GM21381 (cell line): ENCODE measurements around the gene ABHD16A.
A peak's percentile ranks its signal among the peaks of the same experiment; 100 is the strongest.

Experiments
- ATAC-seq: cut with Tn5 transposase; IDR thresholded peaks from one replicate; pipeline ENCODE4 v1.9.1; 2021; ENCODE audit warnings: mild to moderate bottlenecking, moderate library complexity; ENCODE audit not compliant: unreplicated experiment

Gene ABHD16A

GRCh38 chr6:31690231-31691077 is 12.7 kb downstream of the ABHD16A start:
- ATAC-seq: no peak

DNA sequence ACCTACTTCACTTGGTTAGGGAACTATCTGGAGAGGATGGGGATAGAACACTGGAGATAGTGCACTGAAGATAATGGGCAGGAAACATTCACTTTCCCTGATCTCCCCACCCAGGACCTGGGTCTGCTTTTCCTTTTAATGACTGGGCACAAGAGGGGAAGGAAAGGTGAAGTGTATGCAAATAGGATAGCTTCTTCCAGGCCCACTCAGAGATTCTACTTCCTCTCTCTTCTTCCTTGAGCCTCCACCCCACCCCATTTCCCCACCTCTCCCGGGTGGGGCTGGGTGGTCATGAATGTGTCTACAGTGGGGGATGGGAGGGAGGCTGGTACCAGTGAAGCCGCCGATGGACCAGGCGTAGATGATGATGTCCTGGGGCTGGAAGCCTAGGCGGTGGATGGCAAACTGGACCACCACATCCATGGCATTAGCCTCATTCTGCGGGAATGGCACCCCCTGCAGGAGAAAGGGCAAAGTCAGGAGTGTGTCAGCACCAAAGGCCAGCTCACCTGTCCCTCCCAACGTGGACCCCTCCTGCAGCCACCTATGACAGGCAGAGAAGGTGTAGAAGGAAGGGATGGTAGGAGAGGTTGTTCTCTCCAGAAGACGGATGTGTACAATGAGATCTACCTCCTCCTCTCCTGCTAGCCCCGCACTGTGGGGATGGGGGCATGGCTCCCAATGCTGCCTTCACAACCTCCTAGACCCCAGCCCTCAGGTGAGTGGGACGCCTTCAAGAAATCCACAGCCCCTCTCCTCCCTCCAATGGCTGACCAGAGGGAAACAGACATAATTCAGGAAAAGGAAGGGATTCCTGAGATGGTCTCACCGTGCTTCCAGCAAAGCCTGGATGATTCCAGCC is 13.6 kb downstream of the ABHD16A start:
- ATAC-seq: no peak

DNA sequence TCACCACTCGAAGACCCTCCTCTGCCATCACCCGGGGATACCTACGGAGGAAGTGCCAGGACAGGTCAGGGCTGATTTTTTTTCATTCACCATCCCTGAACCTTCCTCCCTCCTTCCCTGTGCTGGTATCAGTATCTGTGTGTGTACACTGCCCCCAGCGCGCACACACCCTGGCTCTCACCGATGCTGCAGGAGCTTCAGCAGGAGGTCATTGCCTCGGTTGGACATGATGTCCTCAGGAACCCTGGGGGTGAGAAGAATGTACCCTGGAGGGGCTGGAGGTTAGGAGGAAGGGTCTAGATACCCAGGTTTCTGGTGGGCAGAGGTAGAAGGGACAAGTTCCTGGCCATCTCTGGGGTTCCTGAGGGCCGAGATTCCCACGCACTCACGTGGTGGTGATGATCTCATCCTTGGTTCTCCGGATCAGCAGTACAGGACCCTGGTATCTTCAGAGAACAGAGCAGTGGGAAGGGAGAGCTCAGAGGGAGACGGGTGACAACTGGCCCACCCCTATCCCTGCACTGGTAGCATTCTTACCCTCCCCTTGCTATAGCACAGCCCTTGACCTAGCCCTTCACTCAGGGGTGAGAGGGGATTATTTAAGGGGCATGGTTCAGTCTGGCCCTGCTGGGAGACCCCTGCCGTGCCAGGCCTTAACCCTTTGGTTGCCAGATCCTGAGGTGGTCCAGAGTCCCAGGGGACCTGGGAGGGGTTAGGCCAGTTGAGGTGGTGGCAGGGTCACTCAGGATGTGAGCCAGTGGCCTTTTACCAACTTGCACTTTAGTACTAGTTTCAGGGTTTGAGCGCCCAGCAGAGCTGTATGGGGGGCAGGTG is 15.0 kb downstream of the ABHD16A start:
- no peak for ATAC-seq

DNA sequence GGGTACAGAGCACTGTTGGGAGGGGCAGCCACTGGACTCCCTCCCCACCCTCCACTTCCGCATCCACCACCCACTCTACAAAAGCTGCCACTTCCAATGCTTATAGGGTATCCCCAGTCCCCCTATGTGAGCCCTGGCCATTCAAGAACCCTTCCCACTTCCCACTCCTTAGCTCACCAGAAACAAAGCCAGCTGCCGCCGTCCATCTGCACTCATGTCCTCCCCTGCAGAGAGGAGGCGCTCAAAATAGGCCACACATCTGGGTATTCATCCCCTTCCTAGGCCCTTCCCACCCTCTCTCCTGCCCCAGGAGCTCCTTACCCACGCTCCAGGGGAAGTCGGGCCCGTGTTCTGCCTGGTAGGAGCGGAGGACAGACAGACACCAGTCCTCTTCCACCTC is 15.8 kb downstream of the ABHD16A start:
- no peak for ATAC-seq

DNA sequence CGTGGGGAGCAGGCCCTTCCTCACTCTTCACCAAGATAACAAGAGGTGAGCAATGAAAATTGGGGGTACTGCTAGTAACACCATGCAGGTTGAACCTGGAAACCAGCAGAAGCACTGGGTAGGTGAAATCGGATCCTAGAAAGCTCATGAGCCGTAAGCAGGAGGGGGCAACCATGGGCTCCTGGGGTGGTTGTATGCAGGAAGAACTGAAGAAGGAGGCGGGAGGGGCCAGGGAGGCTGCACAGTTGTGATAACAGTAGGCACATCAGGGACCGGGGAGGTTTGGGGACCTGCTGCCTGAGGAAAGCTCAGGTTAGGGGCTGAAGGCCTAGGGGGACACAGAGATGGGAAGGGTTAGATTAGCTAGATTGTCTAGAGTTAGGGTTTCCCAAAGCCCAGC is 16.6 kb downstream of the ABHD16A start:
- no peak for ATAC-seq

DNA sequence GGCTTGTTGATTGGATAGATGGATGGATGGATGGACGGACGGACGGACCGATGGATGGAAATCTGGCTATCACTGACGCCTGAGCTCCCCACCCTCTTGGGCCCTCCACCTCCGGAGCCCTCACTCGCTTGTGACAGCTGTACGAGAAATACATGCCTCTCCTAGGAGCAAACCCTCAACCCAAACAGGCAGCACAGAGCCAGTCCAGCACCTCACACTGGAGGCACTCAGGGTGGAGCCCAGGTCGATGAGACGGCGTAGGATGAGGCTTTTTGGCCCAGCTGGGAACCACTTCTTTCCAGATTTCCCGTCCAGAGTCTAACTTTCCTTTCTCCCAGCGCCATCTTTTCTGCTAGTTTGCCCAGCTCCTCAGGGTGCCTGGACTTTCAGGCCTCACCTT is 19.5 kb downstream of the ABHD16A start:
- no peak for ATAC-seq

DNA sequence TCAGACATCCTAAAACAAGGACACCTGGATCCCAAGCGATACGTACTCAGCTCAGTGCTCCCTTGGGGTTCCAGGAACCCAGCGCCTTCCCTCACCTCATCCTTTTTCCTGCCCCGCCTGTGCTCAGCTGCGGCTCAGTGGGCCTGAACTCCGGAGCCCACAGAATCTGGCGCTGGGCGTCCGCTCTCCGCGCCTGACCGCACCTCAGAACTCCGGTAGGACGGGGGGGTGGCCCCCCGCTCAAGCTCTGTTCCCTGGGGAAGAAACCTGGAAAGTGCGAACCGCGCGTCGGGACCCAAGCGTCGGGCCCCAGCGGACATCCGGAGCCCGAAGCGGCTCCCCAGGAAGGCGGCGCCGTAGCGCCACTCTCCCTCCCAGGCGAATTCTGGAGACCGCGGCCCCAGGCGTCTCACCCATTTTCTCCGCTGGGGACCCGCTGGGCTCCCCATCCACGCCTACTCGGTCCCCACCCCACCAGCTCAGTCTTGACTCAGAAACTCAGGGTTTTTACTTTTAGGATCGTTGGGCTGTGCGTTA is 21.9 kb downstream of the ABHD16A start:
- no peak for ATAC-seq

- ATAC-seq: no peak
Measured at GRCh38 chr6:31680226-31681134, 22.6 kb downstream of the ABHD16A start, which contains the start of gene LY6G5C. LY6G5C (minus strand) TSS chr6:31681067; CDS start chr6:31680373, 694 bp downstream.

- ATAC-seq: no peak
Measured at GRCh38 chr6:31677955-31678354, 25.2 kb downstream of the ABHD16A start.

DNA sequence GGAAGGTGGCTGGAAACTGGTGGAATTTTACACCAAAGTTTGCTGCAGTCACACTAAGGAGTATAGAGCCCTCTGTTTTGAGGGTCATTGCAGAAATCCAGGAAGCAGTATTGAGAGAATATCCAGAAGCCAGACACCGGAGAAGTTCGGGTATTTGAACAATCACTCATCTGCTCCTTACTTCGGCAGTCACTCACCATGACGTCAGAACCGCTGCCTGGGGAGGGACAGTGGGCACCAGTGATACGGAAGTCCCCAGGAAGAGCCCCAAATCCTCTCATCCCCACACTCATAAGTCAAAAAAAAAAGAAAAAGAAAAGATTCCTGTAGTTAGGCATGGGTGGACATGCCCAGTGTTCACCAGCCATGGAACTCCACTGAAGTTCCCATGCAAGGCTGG is 26.2 kb downstream of the ABHD16A start:
- no peak for ATAC-seq

GRCh38 chr6:31676322-31676903 is 26.7 kb downstream of the ABHD16A start:
- ATAC-seq: no peak

- ATAC-seq: no peak
Measured at GRCh38 chr6:31669676-31670075, 33.4 kb downstream of the ABHD16A start, which contains the start of gene LY6G5B. LY6G5B (plus strand) TSS chr6:31669976; CDS start chr6:31670951, 975 bp downstream.

- no peak for ATAC-seq
Measured at GRCh38 chr6:31666337-31666965, 36.7 kb downstream of the ABHD16A start.

- peak; percentile 77 for ATAC-seq
Measured at GRCh38 chr6:31665501-31666336, 37.4 kb downstream of the ABHD16A start, which contains the start of gene CSNK2B. CSNK2B (plus strand) TSS chr6:31666080; CDS start chr6:31666832, 752 bp downstream.

GRCh38 chr6:31664790-31665500 is 38.2 kb downstream of the ABHD16A start, which contains the start of gene GPANK1:
GPANK1 (minus strand) TSS chr6:31664997; CDS start chr6:31664478, 519 bp downstream.
- peak; percentile 31 for ATAC-seq

DNA sequence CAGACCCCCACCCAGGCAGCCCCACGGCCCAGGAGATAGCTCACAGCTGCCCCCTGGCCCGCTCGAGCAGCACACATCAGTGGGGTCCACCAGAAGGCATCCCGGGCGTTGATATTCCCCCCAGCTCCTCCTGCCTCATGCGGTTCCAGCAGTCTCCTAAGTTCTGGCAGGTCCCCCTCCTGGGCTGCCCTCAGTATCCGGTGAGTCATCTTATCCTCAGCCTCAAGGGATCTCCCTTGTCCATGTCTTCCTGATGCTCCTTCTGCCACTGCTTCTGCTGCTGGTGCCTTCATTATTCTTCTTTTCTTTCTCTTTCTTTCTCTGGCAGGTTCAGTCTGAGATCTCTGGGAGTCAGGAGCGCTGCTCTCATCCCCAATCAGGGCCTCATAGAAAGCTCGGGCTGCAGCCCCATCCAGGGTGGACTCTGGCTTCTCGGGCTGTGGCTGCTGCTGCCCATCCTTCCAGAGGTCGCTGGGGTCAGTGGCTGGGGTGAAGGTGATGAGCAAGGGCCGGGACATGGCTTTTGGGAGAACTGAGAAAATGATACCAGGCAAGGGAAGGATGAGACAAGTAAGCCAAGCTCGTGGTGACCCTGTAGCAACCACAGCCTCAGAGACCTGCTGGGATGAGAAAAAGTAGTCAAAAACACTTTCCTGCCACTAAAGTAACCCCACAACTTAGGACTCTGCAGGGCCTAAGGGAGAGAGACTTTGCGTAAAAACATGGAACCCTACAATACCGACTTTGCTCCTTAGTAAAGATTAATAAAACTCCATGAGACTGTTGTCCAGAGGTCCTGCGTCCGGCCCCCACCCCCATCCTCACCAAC is 38.9 kb downstream of the ABHD16A start:
- no peak for ATAC-seq
